22Rv1 (cell line): ENCODE measurements around the gene GJC2.

Source experiments
- CTCF ChIP-seq: fragments of 450-650 bp; IDR thresholded peaks from 2 replicates; pipeline ENCODE4 v1.5.1; 2017; ENCODE audit warnings: mild to moderate bottlenecking
- ZFX ChIP-seq: fragments of 450-650 bp; IDR thresholded peaks from 2 replicates; pipeline ENCODE4 v1.6.1; 2017; ENCODE audit warnings: antibody characterized with exemption, borderline replicate concordance

- TF ChIP-seq CTCF (no peak), ZFX (no peak)
Observed at GRCh38 chr1:228194436-228194835, 44.7 kb downstream of the GJC2 start.
